C4-2B (cell line): ENCODE data around the gene METTL13.

Source experiments
- ZFX ChIP-seq: fragments of 450-650 bp; IDR thresholded peaks from 2 replicates; pipeline ENCODE4 v1.6.1; 2017
- TF ChIP-seq, protein P1 (sequence below): fragments of 450-650 bp; conservative IDR thresholded peaks from 2 replicates; pipeline ENCODE4 v1.5.1; 2017; ENCODE audit warnings: mild to moderate bottlenecking

GRCh38 chr1:171739656-171740055 is 41.8 kb upstream of the METTL13 start:
- TF ChIP-seq, protein P1, sequence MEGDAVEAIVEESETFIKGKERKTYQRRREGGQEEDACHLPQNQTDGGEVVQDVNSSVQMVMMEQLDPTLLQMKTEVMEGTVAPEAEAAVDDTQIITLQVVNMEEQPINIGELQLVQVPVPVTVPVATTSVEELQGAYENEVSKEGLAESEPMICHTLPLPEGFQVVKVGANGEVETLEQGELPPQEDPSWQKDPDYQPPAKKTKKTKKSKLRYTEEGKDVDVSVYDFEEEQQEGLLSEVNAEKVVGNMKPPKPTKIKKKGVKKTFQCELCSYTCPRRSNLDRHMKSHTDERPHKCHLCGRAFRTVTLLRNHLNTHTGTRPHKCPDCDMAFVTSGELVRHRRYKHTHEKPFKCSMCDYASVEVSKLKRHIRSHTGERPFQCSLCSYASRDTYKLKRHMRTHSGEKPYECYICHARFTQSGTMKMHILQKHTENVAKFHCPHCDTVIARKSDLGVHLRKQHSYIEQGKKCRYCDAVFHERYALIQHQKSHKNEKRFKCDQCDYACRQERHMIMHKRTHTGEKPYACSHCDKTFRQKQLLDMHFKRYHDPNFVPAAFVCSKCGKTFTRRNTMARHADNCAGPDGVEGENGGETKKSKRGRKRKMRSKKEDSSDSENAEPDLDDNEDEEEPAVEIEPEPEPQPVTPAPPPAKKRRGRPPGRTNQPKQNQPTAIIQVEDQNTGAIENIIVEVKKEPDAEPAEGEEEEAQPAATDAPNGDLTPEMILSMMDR, result no peak
- TF ChIP-seq ZFX, result no peak
